Epithelial cell of alveolus of lung (primary cell): Measurements from ENCODE around the gene NFKBIA. TPM values are rescaled to one million over a fixed set of nuclear protein-coding genes. Genes with fewer than 3 reads are reported as not detected.

Experiments used
- total RNA-seq: library from RNA; depleted of rRNA; stranded (reverse); fragments of >200 nt; gene quantifications from 2 replicates; pipeline ENCODE4 v1.2.1, GENCODE V29; 2015

Gene NFKBIA, protein sequence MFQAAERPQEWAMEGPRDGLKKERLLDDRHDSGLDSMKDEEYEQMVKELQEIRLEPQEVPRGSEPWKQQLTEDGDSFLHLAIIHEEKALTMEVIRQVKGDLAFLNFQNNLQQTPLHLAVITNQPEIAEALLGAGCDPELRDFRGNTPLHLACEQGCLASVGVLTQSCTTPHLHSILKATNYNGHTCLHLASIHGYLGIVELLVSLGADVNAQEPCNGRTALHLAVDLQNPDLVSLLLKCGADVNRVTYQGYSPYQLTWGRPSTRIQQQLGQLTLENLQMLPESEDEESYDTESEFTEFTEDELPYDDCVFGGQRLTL
- 219 and 257 TPM in 2 replicates for total RNA-seq

DNA sequence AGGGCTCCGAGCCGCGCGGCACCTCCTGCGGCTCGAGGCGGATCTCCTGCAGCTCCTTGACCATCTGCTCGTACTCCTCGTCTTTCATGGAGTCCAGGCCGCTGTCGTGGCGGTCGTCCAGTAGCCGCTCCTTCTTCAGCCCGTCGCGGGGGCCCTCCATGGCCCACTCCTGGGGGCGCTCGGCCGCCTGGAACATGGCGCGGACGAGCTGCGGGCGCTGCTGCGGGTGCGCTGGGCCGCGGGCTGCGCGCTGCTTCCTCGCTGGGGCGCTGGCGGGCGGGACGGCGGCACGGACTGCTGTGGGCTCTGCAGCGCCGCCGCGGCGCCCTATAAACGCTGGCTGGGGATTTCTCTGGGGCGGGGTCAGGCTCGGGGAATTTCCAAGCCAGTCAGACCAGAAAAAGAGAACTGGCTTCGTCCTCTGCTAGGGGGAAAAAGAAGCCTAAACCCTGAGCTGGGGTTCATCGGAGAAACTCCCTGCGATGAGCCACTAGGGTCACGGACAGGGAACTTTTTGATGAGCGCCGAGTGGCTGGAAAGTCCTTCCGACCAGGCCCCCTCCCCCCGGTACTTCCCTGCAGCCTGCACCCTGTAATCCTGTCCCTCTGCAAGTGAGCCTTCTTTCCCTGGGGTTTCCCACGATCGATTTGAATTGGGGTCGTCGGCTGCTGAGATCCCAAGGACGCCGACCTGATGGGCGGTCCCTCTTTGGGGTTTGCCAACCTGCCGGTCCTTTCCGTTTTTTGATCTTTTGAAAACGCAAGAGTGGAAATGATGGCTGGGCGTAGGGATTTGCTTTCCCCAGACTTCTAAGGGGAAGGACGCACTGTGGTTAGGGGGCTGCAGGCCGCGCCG is at the start of gene NFKBIA:
TSS of gene NFKBIA (minus strand) at position 301 of the 855 bp plus-strand sequence. CDS start at position 196, 105 bp downstream.

Other genes starting within 250 kb of the NFKBIA start
- gene PSMA6, start 112.4 kb downstream of the NFKBIA start, total RNA-seq: 230 and 243 TPM in 2 replicates
- not detected in 2 replicates for gene INSM2, start 129.4 kb upstream of the NFKBIA start, total RNA-seq